OCI-LY7 (cell line): ENCODE data around the gene TCP1. TPM values are rescaled to one million over a fixed set of nuclear protein-coding genes. Genes with fewer than 3 reads are reported as not detected.

Source experiments
- BruUV-seq: library from RNA; stranded (reverse); fragments of 400-500 nt; replicated peaks from 2 replicates; lab custom pipeline; 2021; lab: Mats Ljungman, UMichigan
- CTCF ChIA-PET: fragments of 300-600 bp; sonication (Branson Sonifier 250); formaldehyde crosslinking; loops from one replicate; lab custom pipeline; 2022; ENCODE audit warnings: antibody characterized with exemption; ENCODE audit not compliant: unreplicated experiment; lab: Charles Lee
- POLR2A ChIA-PET: fragments of 300-600 bp; sonication (Branson Sonifier 250); formaldehyde crosslinking; loops from one replicate; lab custom pipeline; 2022; ENCODE audit warnings: antibody characterized with exemption; lab: Charles Lee
- DNase-seq: peaks from one replicate; pipeline ENCODE4 v3.0.0-alpha.2; 2015; ENCODE audit warnings: low spot score
- H2AFZ ChIP-seq: fragments of 200-600 bp; sonication (generic), shearing (Covaris generic); 2 replicates; pipeline ENCODE4 v1.6.1; 2014; ENCODE audit warnings: mild to moderate bottlenecking, antibody characterized with exemption, low read length, moderate library complexity
- H3K27ac ChIP-seq: fragments of 200-600 bp; sonication (generic); 2 replicates; pipeline ENCODE4 v1.5.1; 2014; ENCODE audit warnings: mixed run types, low read depth, mild to moderate bottlenecking, moderate library complexity, low read length, inconsistent platforms; ENCODE audit not compliant: poor library complexity, severe bottlenecking
- H3K36me3 ChIP-seq: fragments of 200-600 bp; sonication (generic); 2 replicates; pipeline ENCODE4 v1.6.1; 2014; ENCODE audit warnings: mild to moderate bottlenecking, antibody characterized with exemption, low read length, moderate library complexity, mixed read lengths; ENCODE audit not compliant: insufficient read depth
- H3K4me1 ChIP-seq: fragments of 200-600 bp; sonication (generic); 2 replicates; pipeline ENCODE4 v1.5.1; 2014; ENCODE audit warnings: mild to moderate bottlenecking, low read length; ENCODE audit not compliant: insufficient read depth, poor library complexity, severe bottlenecking
- H3K4me2 ChIP-seq: fragments of 200-600 bp; sonication (generic); 2 replicates; pipeline ENCODE4 v1.6.1; 2014; ENCODE audit warnings: mild to moderate bottlenecking, low read length
- H3K4me3 ChIP-seq: fragments of 200-600 bp; sonication (generic); 2 replicates; pipeline ENCODE4 v1.5.1; 2014; ENCODE audit warnings: mild to moderate bottlenecking, low read depth, low read length; ENCODE audit not compliant: poor library complexity, severe bottlenecking
- H3K79me2 ChIP-seq: fragments of 200-600 bp; sonication (generic); 2 replicates; pipeline ENCODE4 v1.6.1; 2016; ENCODE audit warnings: low read depth, mild to moderate bottlenecking, low read length, moderate library complexity, mixed read lengths; ENCODE audit not compliant: insufficient read depth
- H3K9me2 ChIP-seq: fragments of 200-600 bp; sonication (generic); 2 replicates; pipeline ENCODE4 v1.6.1; 2016; ENCODE audit warnings: mild to moderate bottlenecking, low read length, mixed read lengths; ENCODE audit not compliant: insufficient read depth
- H3K9me3 ChIP-seq: fragments of 200-600 bp; sonication (generic); 2 replicates; pipeline ENCODE4 v1.6.1; 2014; ENCODE audit warnings: mild to moderate bottlenecking, mixed run types, low read length, mixed read lengths
- H4K20me1 ChIP-seq: fragments of 200-600 bp; sonication (generic); 2 replicates; pipeline ENCODE4 v1.6.1; 2014; ENCODE audit warnings: mild to moderate bottlenecking, antibody characterized with exemption, low read length, moderate library complexity, mixed read lengths; ENCODE audit not compliant: insufficient read depth
- CTCF ChIP-seq: fragments of 200-600 bp; sonication (generic); conservative IDR thresholded peaks from 2 replicates; pipeline ENCODE4 v1.5.1; 2014; ENCODE audit warnings: mild to moderate bottlenecking, antibody characterized with exemption, low read length, moderate library complexity, mixed read lengths
- EZH2phosphoT487 ChIP-seq: fragments of 200-600 bp; sonication (generic); IDR thresholded peaks from 2 replicates; pipeline ENCODE4 v1.6.1; 2018; ENCODE audit warnings: low read depth, borderline replicate concordance, mild to moderate bottlenecking, mixed run types, antibody characterized with exemption, low read length, moderate library complexity, mixed read lengths
- intact Hi-C: fragments of 100-400 bp; cut with micrococcal nuclease; formaldehyde crosslinking; loops from one replicate; pipeline ENCODE4 v1.10.0; 2022; ENCODE audit not compliant: unreplicated experiment
- total RNA-seq, 2 experiments: library from RNA; depleted of rRNA in 1 of 2; stranded (reverse); fragments of >200 nt in 1 of 2; shearing (Covaris generic) in 1 of 2; gene quantifications; 2 replicates each; pipeline ENCODE4 v1.2.3, GENCODE V29; 2014 to 2022

TCP1 gene
- total RNA-seq, 2 experiments from 2014 or later: 319 to 386 TPM

- CTCF ChIA-PET: interaction anchor here (0.7 kb wide), 1 partner anchor 11 kb away, joined by 3 read pairs; no protein-coding TSS in a partner anchor
Observed at GRCh38 chr6:159805440-159806020, 16.1 kb upstream of the TCP1 start.

GRCh38 chr6:159804504-159804903, 15.1 kb upstream of the TCP1 start:
- DNase-seq: no peak
- H3K4me1 ChIP-seq: peaks cover 9% of the 10 kb centered on the region
- H4K20me1 ChIP-seq: no peaks in the 10 kb centered on the region
- H3K9me2 ChIP-seq: no peaks in the 10 kb centered on the region
- TF ChIP-seq CTCF (no peak), EZH2phosphoT487 (no peak)
- H3K27ac ChIP-seq: no peak overlapping the region
- intact Hi-C loops: no loop called here
- BruUV-seq: no TSS peak
- H3K4me2 ChIP-seq: no peak overlapping the region
- H3K36me3 ChIP-seq: peaks cover 6% of the 10 kb centered on the region; the same call in 1 of the 2 replicates
- H3K79me2 ChIP-seq: no peaks in the 10 kb centered on the region
- no peak overlapping the region for H2AFZ ChIP-seq
- CTCF ChIA-PET: no interaction called here
- H3K4me3 ChIP-seq: no peak overlapping the region
- POLR2A ChIA-PET: no interaction called here
- H3K9me3 ChIP-seq: no peaks in the 10 kb centered on the region

More at GRCh38 chr6:159805440-159806020, 16.1 kb upstream of the TCP1 start:
- DNase-seq: no peak
- Histone ChIP-seq H2AFZ (no peak overlapping the region), H3K9me3 (no peaks in the 10 kb centered on the region), H3K79me2 (no peaks in the 10 kb centered on the region), H3K4me1 (peaks cover 15% of the 10 kb centered on the region), H3K9me2 (no peaks in the 10 kb centered on the region), H3K4me3 (no peak overlapping the region), H3K36me3 (no peaks in the 10 kb centered on the region), H3K4me2 (no peak overlapping the region), H3K27ac (no peak overlapping the region), H4K20me1 (no peaks in the 10 kb centered on the region)
- no peak for TF ChIP-seq CTCF
- no peak for TF ChIP-seq EZH2phosphoT487
- POLR2A ChIA-PET: interaction anchor here (1.0 to 1.3 kb wide), 3 partner anchors 16 to 105 kb away, joined by 3 to 4 read pairs (median 3); partner anchors contain the start of genes MRPL18 and TCP1
- intact Hi-C loops: no loop called here
- BruUV-seq: no TSS peak

GRCh38 chr6:159801935-159802334, 12.5 kb upstream of the TCP1 start:
- TF ChIP-seq CTCF: no peak
- no peak for TF ChIP-seq EZH2phosphoT487
- H3K27ac ChIP-seq: no peak overlapping the region
- peaks cover 32% of the 10 kb centered on the region for H3K36me3 ChIP-seq
- H3K9me2 ChIP-seq: no peaks in the 10 kb centered on the region
- peaks cover 4% of the 10 kb centered on the region; the same call in 1 of the 2 replicates for H3K79me2 ChIP-seq
- DNase-seq: no peak
- H2AFZ ChIP-seq: no peak overlapping the region
- no TSS peak for BruUV-seq
- no peaks in the 10 kb centered on the region for H3K9me3 ChIP-seq
- no peak overlapping the region for H3K4me3 ChIP-seq
- H4K20me1 ChIP-seq: no peaks in the 10 kb centered on the region
- intact Hi-C loops: no loop called here
- H3K4me1 ChIP-seq: peaks cover 9% of the 10 kb centered on the region
- no peak overlapping the region for H3K4me2 ChIP-seq
- CTCF ChIA-PET: no interaction called here
- POLR2A ChIA-PET: interaction anchor here (0.5 to 2.2 kb wide), 2 partner anchors 11 to 212 kb away, joined by 4 to 9 read pairs; no protein-coding TSS in a partner anchor
